DLD1 (cell line): ENCODE measurements around the gene PRKCE.

Experiments used
- in situ Hi-C: cut with HindIII; loops from 2 replicates; pipeline ENCODE4 v1.10.0; 2017; ENCODE audit warnings: low sequenced_read_pairs

The PRKCE gene

GRCh38 chr2:45747363-45747762 is 95.9 kb downstream of the PRKCE start:
- in situ Hi-C loops = loop anchor here (5.0 kb wide), 1 partner anchor 110 kb away; no protein-coding TSS in a partner anchor

- in situ Hi-C loops = loop anchor here (5.0 kb wide), 1 partner anchor 109 kb away; no protein-coding TSS in a partner anchor
These were observed 96.8 kb downstream of the PRKCE start for GRCh38 chr2:45748239-45748638.

GRCh38 chr2:45750001-45750400 is 98.5 kb downstream of the PRKCE start:
- in situ Hi-C loops = no loop called here

- in situ Hi-C loops = no loop called here
These were observed 99.0 kb downstream of the PRKCE start for GRCh38 chr2:45750484-45750883.

- in situ Hi-C loops = no loop called here
These were observed 101.9 kb downstream of the PRKCE start for GRCh38 chr2:45753381-45753780.

GRCh38 chr2:45754131-45755010 is 102.9 kb downstream of the PRKCE start:
- in situ Hi-C loops = no loop called here

- in situ Hi-C loops = no loop called here
These were observed 104.3 kb downstream of the PRKCE start for GRCh38 chr2:45755585-45756335.

- in situ Hi-C loops = no loop called here
These were observed 106.5 kb downstream of the PRKCE start for GRCh38 chr2:45758018-45758417.

GRCh38 chr2:45759310-45759851 is 107.9 kb downstream of the PRKCE start:
- in situ Hi-C loops = no loop called here

- in situ Hi-C loops = loop anchor here (5.0 kb wide), 1 partner anchor 54 kb away; no protein-coding TSS in a partner anchor
These were observed 110.2 kb downstream of the PRKCE start for GRCh38 chr2:45761635-45762034.

- in situ Hi-C loops = loop anchor here (5.0 kb wide), 1 partner anchor 56 kb away; no protein-coding TSS in a partner anchor
These were observed 111.8 kb downstream of the PRKCE start for GRCh38 chr2:45763255-45763654.

- in situ Hi-C loops = loop anchor here (5.0 kb wide), 1 partner anchor 56 kb away; no protein-coding TSS in a partner anchor
These were observed 112.3 kb downstream of the PRKCE start for GRCh38 chr2:45763797-45764196.

GRCh38 chr2:45765007-45765727 is 113.7 kb downstream of the PRKCE start:
- in situ Hi-C loops = no loop called here

GRCh38 chr2:45765728-45766254 is 114.3 kb downstream of the PRKCE start:
- in situ Hi-C loops = no loop called here

GRCh38 chr2:45768208-45768607 is 116.7 kb downstream of the PRKCE start:
- in situ Hi-C loops = no loop called here

- in situ Hi-C loops = no loop called here
These were observed 117.6 kb downstream of the PRKCE start for GRCh38 chr2:45769056-45769455.

- in situ Hi-C loops = no loop called here
These were observed 118.5 kb downstream of the PRKCE start for GRCh38 chr2:45769854-45770576.

- in situ Hi-C loops = no loop called here
These were observed 119.3 kb downstream of the PRKCE start for GRCh38 chr2:45770811-45771210.

- in situ Hi-C loops = no loop called here
These were observed 119.8 kb downstream of the PRKCE start for GRCh38 chr2:45771261-45771660.

GRCh38 chr2:45772038-45772437 is 120.6 kb downstream of the PRKCE start:
- in situ Hi-C loops = no loop called here
